HL-60/S4 treated with retinoic acid at 250 ng/mL for 4 days and 3 days (cell line): ENCODE results near the gene TMED1.

Experiments
- in situ Hi-C: fragments of 300-500 bp; cut with MboI; formaldehyde crosslinking; loops from 2 replicates; pipeline ENCODE4 v1.7.0; 2022; ENCODE audit warnings: low sequenced_read_pairs

TMED1 gene

DNA sequence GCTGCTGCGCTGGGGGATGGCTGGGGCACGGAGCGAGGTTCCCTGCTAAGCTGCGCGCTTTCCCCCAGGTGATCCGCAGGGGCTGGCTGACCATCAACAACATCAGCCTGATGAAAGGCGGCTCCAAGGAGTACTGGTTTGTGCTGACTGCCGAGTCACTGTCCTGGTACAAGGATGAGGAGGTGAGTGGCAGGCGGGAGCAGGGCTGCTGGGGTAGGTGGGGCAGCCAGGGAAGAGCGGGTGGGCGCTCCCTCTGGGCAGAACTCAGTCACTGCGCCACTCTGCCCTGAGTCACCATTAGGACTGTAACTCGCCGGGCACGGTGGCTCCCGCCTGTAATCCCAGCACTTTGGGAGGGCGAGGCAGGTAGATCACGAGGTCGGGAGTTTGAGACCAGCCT lies 23.8 kb downstream of the TMED1 start:
- in situ Hi-C loops = no loop called here

DNA sequence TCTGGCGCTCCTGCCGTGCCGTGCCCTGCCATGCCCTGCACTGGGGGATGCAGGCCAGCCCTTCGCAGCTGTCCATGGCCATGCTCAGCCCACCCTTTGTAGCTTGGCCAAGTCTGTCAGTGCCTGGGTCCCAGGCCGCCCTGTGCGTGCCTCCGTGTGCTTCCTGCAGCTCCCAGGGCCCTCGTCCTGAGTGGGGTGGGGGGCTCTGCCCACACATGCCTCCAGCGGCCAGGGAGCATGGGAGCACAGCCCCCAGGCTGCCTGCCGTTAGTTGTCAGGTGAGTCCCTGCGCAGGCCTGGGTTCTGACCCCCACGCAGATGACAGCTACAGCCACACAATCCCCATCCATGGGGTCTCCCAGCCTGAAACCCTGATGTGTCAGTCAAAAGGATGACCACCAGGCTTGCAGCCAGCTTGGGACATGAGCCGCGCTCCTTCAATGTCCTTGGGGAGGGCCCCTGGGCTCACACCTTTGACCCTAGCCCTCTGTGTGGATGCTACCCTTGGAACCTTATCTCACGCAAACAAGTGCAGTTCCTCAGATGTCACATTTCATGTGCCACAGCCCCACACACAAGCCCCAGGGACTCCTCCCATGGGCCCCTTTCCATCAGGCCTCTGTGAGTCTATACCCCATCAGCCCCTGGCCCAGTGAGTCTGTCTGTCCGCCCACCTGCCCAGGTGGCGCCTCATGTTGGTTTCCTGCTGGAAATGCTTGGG lies 24.5 kb downstream of the TMED1 start:
- in situ Hi-C loops = no loop called here

DNA sequence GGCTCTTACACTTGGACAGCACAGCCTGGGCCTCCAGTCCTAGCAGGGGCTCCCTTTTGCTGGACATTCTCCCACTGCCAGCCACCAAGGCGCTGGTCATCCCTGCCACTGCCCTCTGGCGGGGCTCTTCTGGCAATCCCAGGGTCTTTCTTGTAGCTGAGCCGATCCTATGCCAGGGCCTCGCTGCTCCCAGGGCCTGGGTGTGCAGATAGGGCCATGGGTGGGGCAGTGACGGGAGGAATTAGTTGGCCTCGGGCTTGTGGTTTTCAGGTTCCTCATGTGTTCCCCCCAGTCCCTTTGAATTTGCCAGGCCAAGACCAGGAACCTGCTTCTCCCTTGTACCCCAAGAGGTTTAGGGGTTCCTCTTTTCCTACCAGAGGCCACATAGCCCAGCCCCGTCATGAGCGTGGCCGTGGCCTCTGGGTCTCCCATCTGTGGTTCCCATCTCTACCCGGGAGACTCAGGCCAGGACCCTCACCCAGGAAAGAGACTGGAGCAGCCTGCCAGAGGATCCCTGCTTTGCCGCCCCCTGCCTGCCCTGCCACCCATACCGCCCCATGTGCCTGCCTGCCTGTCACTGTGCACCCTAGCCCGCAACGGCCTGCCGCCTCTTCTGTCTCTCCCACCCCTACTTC lies 26.2 kb downstream of the TMED1 start:
- in situ Hi-C loops = no loop called here

DNA sequence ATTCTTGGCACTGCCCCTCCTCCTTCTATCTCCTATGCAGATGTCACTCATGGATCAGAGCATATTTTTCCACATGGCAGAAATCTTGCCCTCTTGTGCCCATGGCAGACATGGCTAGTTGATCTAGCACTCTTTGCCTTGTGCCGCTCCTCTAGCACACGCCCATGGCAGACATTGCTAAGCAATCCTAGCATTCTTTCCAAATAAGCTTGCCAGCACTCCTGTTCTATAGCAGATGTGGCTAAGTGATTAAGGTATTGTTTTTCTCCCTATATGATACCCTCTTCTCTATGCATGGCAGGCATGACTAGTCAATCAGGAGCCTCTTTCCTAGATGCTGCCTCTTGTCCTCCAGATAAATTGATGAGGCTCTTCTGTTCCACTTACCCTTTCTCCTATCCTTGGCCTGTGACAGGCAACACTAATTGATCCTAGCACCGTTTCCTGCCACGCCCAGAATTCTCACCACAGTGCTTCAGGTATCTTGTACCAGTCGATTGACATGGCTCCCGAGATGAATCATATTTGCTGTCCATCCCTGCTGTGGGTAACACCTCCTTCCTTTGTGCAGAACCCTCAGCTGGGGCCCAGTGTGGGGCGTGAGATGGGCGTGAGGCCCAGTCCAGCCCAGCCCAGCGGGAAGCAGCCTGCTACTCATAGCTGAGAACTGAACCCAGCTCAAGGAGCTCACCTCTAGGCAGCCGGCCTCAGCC lies 26.9 kb downstream of the TMED1 start:
- in situ Hi-C loops = no loop called here

DNA sequence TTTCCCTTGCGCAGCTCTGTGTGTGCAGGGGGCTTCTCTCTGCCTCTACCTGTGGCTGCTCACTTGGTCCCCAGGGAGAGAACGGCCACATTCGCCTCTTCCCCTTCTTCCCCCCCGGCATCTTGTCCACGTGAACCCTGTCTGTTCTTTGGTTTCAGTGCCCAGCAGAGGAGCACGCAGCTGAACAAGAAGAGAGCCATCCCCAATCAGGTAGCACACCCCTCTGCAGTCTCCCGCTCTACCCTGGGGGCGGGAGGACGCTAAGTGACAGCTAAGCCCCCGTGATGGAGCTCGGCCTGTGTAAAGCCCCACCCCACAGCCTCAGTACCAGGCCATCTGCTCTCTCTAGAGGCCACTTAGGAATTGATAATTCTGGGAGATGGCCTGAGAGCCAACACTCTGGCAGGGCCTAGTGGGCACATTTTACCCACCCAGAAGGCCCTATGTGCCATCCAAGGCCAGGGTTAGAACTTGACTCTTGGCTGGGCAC lies 30.2 kb downstream of the TMED1 start:
- in situ Hi-C loops = no loop called here

DNA sequence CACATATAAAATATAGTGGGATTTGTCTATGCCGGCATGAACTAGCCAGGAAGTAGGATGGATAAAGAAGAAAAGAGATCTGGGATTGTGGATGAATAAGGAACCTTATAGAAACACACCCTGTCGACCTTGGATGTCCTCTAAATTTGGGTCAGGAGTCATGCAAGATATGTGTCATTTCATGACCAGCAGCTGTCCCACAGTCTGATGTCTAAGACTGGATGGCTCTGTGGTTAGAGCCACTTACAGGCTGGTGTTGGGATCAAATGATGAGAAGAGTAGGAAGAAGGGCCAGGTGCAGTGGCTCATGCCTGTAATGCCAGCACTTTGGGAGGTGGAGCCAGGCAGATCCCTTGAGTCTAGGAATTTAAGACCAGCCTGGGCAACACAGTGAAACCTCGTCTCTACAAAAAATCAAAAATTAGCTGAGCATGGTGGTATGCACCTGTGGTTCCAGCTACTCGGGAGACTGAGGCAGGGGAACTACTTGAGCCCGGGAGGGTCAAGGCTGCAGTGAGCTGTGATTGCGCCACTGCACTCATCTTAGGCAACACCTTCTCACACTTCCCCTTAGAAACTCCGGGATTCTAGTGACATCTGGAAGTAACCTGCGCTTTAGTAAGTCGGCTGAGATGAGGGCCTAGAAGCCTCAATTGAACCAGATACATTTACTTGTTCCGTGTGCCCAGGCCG lies 30.8 kb downstream of the TMED1 start:
- in situ Hi-C loops = no loop called here

DNA sequence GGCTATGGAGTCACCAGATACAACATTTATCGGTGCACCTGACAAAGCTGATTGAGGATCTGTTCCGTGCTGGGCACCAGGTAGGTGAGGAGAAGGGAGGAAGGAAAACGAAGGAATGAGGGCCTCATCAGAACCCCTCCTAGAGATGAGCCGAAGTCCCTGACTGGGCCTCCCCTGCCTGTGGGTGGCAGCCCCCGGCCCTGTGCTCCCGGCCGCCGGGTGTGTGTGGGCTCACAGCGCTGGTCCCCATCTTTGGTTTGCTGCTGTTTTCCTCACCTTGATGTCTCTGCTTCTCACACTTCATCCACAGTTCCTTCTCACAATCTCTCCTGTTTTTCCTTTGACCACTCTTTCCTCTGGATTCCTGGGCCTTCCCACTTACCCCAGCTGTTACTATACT lies 32.8 kb downstream of the TMED1 start:
- in situ Hi-C loops = no loop called here

DNA sequence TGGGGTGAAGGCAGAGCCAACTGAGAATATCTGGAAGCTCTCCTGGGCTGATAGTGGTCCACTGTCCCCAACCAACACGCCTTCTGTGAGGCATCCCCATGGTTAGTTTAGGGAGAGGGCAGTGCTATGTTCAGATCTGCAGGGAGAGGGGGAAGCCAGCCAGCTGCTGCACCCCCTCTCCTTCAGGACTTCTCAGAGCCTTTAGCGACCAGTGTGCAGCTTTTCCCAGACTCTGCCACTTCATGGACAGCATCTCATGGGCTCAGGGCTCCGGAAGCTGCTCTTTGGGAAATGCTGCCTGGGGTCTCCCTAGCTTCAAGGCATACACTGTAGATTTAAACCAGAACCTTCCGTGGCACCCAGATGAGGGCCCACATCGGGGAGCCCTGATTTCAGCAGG lies 33.5 kb downstream of the TMED1 start:
- in situ Hi-C loops = no loop called here

DNA sequence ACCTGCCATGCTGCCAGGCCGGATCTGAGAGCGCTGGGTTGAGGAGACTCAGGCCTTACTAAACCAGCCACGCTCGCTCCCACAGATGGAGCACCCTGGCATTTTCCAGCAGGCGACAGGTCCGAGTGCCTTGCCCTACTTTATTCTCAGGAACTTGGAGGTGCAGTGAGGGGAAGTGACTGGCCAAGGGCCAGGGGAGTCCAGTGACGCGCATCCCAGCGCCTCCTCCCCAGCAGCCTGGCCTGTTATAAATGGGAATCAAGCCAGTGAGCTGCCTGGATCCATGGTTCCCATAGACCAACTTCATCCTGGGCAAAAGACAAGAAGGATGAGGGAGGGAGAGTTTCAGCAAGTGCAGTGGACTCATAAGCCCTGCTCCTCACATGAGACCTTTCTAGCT lies 35.5 kb downstream of the TMED1 start:
- in situ Hi-C loops = no loop called here

DNA sequence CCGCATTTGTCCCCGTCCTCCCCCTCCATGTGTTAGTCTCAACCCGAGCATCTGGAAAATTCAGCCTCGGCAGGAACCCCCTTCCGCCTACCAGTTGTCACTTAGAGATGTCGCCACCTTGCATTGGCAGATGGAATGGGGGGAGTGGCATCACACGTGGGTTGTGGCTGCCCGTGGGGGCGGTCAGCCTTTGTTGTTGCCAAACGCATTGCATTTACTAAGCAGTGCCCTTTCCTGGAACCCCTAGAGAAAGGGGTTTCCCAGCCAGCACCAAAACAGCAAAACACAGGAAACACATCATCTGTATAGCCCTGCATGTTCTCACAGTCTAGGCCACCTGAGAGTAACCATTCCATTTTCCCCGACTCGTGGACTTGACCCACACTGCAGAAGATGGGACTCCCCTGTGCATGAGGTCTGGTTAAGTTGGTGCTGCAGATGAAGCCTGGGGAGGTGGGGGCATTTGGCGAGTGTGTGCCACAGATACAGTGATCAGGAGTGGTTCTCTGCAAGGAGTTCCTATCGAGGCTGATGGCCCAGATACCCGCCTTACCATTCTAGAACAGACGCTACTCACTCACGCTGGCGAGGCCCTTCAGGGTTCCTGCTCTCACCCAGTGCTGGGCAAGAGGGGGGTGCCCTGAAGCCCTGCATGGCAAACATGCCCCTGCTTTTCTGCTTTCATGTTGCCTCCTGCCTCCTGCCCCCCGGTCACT lies 38.3 kb downstream of the TMED1 start:
- in situ Hi-C loops = no loop called here

DNA sequence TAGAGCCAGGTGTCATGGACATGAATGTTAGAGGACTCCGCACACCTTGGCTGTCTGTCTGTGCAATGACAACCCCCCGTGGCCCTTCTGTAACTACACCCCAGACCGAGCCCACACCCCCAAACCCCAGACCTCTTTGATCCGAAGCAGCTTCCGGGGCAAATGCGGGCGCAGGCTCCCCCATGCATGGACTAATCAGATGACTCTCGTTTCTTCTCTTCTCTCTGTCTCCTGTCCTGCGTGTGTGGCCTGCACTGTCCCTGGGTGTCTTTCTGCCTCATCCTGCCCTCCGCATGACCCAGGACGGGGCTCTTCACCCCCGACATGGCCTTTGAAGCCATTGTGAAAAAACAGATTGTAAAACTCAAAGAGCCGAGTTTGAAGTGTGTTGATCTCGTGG lies 38.9 kb downstream of the TMED1 start:
- in situ Hi-C loops = no loop called here

DNA sequence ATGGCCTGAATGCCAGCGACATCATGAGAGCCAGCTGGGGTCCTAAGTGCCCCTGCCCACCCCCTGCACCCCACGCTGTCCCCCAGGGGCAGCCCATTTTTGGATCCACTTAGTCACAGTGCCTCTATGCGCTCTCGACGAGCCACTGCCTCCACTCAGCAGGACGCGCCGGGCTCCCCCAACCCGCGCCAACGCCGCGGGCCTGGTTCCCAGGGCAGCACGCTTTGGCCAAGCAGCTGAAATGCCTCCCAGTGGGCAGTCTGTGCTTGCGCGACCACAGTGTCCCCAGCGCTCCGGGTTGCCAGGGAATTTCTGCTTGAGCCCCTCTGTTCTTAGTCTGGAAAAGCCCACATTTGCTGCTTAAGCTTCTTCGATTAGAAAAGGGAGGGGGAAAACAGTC lies 39.4 kb downstream of the TMED1 start:
- in situ Hi-C loops = no loop called here

DNA sequence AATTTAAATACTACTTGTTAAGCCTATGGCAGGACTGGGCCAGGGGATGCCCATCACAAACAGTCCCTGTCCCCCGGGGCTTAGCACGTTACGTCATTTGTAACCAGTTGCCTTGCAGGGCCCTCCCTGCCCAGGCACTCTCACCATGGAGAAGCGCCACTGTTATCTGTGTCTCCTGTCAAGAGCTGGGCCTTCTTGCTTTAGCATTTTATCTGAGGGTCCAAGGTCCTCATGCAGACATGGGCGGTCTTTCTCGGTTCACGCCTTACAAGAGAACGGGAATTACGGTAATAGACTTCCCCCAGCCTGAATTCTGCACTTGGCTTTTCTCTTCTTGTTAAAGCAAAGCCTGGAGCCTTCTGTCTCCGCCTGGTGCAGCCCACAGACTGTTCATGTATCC lies 46.1 kb downstream of the TMED1 start:
- in situ Hi-C loops = no loop called here

DNA sequence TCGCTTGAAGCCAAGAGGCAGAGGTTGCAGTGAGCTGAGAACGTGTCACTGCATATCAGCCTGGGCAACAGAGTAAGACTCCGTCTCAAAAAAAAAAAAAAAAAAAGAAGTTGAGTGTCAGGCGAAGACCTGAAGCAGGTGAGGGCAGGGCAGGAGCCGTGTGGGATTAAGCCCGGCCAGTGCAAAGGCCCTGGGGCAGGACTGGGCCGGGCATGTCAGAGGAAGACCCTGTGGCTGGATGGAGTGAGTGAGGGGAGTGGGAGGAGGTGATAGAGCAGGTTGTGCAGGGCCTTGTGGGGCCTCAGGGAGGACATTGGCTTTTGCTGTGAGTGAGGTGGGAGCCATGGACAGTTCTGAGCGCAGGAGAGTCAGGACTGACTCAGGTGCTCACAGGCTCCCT lies 47.9 kb downstream of the TMED1 start:
- in situ Hi-C loops = no loop called here

DNA sequence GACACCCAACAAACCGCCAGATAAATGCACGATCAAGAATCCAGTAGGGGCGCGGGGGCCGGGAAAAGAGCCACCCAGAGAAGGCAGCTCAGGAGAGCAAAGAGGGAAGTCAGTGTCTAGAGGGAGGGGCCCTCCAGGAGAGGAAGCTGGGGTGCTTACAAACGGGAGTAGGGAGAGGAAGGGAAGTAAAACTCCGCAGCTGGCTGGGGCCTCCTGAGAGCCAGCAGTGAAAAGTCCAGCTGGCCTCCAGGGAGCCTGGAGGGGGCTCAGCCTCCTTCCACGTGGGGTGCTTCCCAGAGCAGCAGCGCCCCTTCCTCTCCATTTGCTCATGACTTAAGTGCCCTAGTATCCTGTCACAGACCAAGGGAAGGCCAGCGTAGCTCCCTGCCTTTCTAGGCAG lies 51.8 kb downstream of the TMED1 start:
- in situ Hi-C loops = no loop called here

DNA sequence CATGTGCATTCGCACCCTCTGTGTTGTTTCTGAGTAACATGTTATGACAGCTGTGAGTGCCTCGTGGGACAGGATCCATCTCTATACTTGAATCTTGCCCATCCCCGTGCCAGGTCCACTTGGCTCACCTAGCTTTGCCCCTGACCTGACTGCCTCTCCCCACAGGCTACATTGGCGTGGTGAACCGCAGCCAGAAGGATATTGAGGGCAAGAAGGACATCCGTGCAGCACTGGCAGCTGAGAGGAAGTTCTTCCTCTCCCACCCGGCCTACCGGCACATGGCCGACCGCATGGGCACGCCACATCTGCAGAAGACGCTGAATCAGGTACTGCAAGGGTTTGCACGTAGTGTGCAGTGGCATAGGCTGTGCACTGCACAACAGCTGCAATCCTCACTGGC lies 53.2 kb downstream of the TMED1 start:
- in situ Hi-C loops = no loop called here
